ENCODE results near the gene IPMK. TPM values are rescaled to one million over a fixed set of nuclear protein-coding genes. Genes with fewer than 3 reads are reported as not detected.

The IPMK gene
- total and polyA plus RNA-seq, 9 of the 15 experiments (the other 6 are each of a cell fraction or from before 2014, with no cell fraction given), result 0.98 to 4.4 (median 2.7) TPM

- TF ChIP-seq UBTF (IDR thresholded peaks at IDR 0.05; ENCODE audit: borderline replicate concordance in 1 of 2, low read depth in 2 of 2, low read length in 2 of 2) (peak; percentile 40 to 62; a peak in 1 of 4 replicates), HIVEP1 (CRISPR knock-in tag; IDR thresholded peaks at IDR 0.05) (no peak), FOXA3 (CRISPR knock-in tag; conservative IDR thresholded peaks at IDR 0.05 in 1 of 2, IDR thresholded peaks at IDR 0.05 in 1 of 2) (peak in 1 of 2 experiments; percentile 39; a peak in 1 of 4 replicates), ZBTB26 (CRISPR knock-in tag; IDR thresholded peaks at IDR 0.05) (no peak), ELF1 (tag; IDR thresholded peaks at IDR 0.05) (peak; percentile 77), DLX4 (CRISPR knock-in tag; IDR thresholded peaks at IDR 0.05) (no peak), ZBTB5 (IDR thresholded peaks at IDR 0.05) (no peak), NFXL1 (CRISPR knock-in tag; IDR thresholded peaks at IDR 0.05) (no peak), ZNF384 (IDR thresholded peaks at IDR 0.05; ENCODE audit: low read depth, low read length) (peak; percentile 39), TCF7 (IDR thresholded peaks at IDR 0.05; ENCODE audit: borderline replicate concordance) (no peak), FOXJ3 (CRISPR knock-in tag; IDR thresholded peaks at IDR 0.05) (no peak), TBP (optimal IDR thresholded peaks at IDR 0.05; ENCODE audit: low read depth, low read length) (peak; percentile 78), EZH2 (IDR thresholded peaks at IDR 0.05; ENCODE audit: borderline replicate concordance, low read depth, low read length) (no peak), HOMEZ (CRISPR knock-in tag; IDR thresholded peaks at IDR 0.05) (no peak), POLR2G (IDR thresholded peaks at IDR 0.05; ENCODE audit: low read depth, low read length) (peak; percentile 94), MXI1 (IDR thresholded peaks at IDR 0.05; ENCODE audit: low read depth, low read length) (peak; percentile 89), ZNF551 (CRISPR knock-in tag; IDR thresholded peaks at IDR 0.05) (no peak), SIRT6 (IDR thresholded peaks at IDR 0.05; ENCODE audit: low read depth, low read length) (no peak), EWSR1 (IDR thresholded peaks at IDR 0.05; ENCODE audit: borderline replicate concordance, low read depth, partially characterized antibody) (no peak), ZNF589 (CRISPR knock-in tag; IDR thresholded peaks at IDR 0.05; ENCODE audit: low read depth) (no peak)
Measured at GRCh38 chr10:58268946-58269781, 1.5 kb upstream of the IPMK start, which contains the start of gene CISD1 (continued).
